Measurements from ENCODE around the gene ZFAND4.
"Not testable (repeated sequence)": the region's sequence is repeated elsewhere in the genome, so short reads cannot be mapped to it uniquely, and the experiment has no call there.

DNA sequence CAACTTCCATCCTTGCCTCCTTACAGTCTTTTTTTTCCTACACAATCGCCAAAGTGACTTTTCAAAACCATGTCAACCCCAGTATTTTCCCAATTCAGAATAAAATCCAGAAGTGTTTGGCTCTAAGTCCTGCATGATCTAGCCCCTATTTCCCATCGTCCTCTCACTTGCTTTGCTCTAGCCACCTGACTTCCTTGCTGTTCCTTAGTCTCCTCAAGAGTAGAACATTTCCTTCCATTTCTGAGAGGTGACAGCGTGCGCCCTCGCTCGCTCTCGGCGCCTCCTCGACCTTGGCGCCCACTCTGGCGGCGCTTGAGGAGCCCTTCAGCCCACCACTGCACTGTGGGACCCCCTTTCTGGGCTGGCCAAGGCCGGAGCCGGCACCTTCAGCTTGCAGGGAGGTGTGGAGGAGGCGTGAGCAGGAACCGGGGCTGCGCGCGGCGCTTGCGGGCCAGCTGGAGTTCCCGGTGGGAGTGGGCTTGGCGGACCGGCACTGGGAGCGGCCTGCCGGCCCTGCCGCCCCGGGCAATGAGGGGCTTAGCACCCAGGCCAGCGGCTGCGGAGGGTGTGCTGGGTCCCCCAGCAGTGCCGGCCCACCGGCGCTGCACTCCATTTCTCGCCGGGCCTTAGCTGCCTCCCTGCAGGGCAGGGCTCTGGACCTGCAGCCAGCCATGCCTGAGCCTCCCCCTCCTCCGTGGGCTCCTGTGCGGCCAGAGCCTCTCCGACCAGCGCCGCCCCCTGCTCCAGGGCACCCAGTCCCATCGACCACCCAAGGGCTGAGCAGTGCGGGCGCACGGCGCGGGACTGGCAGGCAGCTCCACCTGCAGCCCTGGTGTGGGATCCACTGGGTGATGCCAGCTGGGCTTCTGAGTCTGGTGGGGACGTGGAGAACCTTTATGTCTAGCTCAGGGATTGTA is 72.0 kb downstream of the ZFAND4 start:
- not testable (repeated sequence) for TF ChIP-seq YY1 (IDR thresholded peaks at IDR 0.05; ENCODE audit: insufficient read depth, insufficient read length); ZNF274 (IDR thresholded peaks at IDR 0.05; ENCODE audit: low read depth, low read length); SUZ12 (IDR thresholded peaks at IDR 0.05; ENCODE audit: extremely low read depth, insufficient read depth, insufficient read length)

Data from NT2/D1 (cell line).